ENCODE results near the gene RPS26. TPM values are rescaled to one million over a fixed set of nuclear protein-coding genes. Genes with fewer than 3 reads are reported as not detected.

Gene RPS26
- total and polyA plus RNA-seq, 2 of the 13 experiments (the other 11 are each of a cell fraction or from before 2014, with no cell fraction given), result 150 to 421 TPM

DNA sequence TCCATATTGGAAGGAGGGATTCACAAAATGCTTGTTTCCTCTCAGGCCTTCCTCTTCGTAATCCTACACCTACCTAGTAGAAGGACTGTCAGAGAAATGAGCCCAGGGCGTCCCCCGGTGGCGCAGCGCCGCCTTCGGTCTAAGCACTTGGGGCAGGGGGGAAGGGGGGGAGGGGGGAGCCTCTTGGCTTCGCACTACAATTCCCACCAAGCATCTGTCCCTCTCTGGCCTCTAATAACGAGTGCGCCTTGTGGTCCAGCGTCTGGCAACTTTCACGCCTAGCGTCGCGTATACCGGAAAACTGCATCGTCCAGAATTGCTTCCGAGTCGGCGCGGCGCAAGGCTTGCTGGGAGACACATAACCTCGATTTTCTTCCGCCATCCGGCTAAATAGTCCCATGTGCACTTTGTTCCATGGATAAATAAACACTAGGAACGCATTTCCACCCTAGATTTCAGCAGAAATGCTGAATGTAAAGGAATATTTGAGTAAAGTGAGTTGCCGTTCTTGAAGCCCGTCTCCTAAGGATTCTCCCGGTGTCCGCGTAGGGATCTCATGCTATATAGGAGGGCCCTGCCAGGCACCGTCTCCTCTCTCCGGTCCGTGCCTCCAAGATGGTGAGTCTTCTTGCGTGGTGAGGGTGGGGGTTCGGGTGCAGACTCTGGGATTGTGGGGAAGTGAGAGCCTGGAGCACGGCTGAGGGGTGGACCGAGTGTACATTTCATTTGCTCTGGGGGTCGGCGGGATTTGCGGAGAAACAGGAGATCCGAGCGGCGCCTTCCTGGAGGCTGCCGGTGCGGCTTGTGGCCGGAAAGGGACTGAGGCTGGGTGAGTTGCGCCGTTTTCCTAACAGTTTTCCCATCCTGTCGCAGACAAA lies at the start of gene RPS26 (continued):
- TF ChIP-seq, protein P1, sequence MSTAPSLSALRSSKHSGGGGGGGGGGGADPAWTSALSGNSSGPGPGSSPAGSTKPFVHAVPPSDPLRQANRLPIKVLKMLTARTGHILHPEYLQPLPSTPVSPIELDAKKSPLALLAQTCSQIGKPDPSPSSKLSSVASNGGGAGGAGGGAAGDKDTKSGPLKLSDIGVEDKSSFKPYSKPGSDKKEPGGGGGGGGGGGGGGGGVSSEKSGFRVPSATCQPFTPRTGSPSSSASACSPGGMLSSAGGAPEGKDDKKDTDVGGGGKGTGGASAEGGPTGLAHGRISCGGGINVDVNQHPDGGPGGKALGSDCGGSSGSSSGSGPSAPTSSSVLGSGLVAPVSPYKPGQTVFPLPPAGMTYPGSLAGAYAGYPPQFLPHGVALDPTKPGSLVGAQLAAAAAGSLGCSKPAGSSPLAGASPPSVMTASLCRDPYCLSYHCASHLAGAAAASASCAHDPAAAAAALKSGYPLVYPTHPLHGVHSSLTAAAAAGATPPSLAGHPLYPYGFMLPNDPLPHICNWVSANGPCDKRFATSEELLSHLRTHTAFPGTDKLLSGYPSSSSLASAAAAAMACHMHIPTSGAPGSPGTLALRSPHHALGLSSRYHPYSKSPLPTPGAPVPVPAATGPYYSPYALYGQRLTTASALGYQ (CRISPR knock-in tag; IDR thresholded peaks at IDR 0.05), result peak; percentile 89
- no peak; the same call in 1 of the 2 replicates for TF ChIP-seq NAIF1 (CRISPR knock-in tag; IDR thresholded peaks at IDR 0.05; ENCODE audit: borderline replicate concordance)
- no peak for TF ChIP-seq TCF12 (IDR thresholded peaks at IDR 0.05)
- TF ChIP-seq TCF12 (CRISPR knock-in tag; IDR thresholded peaks at IDR 0.05), result 0 out of 2 replicates have a peak, but pooled peaks have one; percentile 43
- TF ChIP-seq, protein P2, sequence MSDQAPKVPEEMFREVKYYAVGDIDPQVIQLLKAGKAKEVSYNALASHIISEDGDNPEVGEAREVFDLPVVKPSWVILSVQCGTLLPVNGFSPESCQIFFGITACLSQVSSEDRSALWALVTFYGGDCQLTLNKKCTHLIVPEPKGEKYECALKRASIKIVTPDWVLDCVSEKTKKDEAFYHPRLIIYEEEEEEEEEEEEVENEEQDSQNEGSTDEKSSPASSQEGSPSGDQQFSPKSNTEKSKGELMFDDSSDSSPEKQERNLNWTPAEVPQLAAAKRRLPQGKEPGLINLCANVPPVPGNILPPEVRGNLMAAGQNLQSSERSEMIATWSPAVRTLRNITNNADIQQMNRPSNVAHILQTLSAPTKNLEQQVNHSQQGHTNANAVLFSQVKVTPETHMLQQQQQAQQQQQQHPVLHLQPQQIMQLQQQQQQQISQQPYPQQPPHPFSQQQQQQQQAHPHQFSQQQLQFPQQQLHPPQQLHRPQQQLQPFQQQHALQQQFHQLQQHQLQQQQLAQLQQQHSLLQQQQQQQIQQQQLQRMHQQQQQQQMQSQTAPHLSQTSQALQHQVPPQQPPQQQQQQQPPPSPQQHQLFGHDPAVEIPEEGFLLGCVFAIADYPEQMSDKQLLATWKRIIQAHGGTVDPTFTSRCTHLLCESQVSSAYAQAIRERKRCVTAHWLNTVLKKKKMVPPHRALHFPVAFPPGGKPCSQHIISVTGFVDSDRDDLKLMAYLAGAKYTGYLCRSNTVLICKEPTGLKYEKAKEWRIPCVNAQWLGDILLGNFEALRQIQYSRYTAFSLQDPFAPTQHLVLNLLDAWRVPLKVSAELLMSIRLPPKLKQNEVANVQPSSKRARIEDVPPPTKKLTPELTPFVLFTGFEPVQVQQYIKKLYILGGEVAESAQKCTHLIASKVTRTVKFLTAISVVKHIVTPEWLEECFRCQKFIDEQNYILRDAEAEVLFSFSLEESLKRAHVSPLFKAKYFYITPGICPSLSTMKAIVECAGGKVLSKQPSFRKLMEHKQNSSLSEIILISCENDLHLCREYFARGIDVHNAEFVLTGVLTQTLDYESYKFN (CRISPR knock-in tag; conservative IDR thresholded peaks at IDR 0.05), result peak; percentile 61
- TF ChIP-seq HDAC6 (IDR thresholded peaks at IDR 0.05; ENCODE audit: low read depth, low read length), result no peak
- no peak for TF ChIP-seq MAFK (conservative IDR thresholded peaks at IDR 0.05 in 1 of 2, IDR thresholded peaks at IDR 0.05 in 1 of 2; ENCODE audit: low read length in 2 of 2)
- TF ChIP-seq, protein P3, sequence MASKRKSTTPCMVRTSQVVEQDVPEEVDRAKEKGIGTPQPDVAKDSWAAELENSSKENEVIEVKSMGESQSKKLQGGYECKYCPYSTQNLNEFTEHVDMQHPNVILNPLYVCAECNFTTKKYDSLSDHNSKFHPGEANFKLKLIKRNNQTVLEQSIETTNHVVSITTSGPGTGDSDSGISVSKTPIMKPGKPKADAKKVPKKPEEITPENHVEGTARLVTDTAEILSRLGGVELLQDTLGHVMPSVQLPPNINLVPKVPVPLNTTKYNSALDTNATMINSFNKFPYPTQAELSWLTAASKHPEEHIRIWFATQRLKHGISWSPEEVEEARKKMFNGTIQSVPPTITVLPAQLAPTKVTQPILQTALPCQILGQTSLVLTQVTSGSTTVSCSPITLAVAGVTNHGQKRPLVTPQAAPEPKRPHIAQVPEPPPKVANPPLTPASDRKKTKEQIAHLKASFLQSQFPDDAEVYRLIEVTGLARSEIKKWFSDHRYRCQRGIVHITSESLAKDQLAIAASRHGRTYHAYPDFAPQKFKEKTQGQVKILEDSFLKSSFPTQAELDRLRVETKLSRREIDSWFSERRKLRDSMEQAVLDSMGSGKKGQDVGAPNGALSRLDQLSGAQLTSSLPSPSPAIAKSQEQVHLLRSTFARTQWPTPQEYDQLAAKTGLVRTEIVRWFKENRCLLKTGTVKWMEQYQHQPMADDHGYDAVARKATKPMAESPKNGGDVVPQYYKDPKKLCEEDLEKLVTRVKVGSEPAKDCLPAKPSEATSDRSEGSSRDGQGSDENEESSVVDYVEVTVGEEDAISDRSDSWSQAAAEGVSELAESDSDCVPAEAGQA (IDR thresholded peaks at IDR 0.05; ENCODE audit: low read depth), result peak; percentile 89
- TF ChIP-seq, protein P3 (CRISPR knock-in tag; IDR thresholded peaks at IDR 0.05; ENCODE audit: borderline replicate concordance), result peak; percentile 68; the same call in 1 of the 2 replicates
- TF ChIP-seq, protein P4, sequence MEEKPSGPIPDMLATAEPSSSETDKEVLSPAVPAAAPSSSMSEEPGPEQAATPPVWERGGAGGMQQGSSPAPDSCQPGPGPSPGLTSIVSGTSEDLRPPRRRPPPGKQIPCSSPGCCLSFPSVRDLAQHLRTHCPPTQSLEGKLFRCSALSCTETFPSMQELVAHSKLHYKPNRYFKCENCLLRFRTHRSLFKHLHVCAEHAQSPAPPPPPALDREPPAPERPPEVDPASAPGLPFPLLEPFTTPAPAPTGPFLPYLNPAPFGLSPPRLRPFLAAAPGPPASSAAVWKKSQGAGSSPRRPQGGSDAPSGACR (CRISPR knock-in tag; IDR thresholded peaks at IDR 0.05), result no peak
- peak; percentile 84 for TF ChIP-seq CHD2 (IDR thresholded peaks at IDR 0.05; ENCODE audit: low read depth, low read length)
- TF ChIP-seq TP53 (CRISPR knock-in tag; conservative IDR thresholded peaks at IDR 0.05), result 0 out of 2 replicates have a peak, but pooled peaks have one; percentile 91
- TF ChIP-seq RARG (CRISPR knock-in tag; IDR thresholded peaks at IDR 0.05; ENCODE audit: low read depth), result no peak
- 0 out of 2 replicates have a peak, but pooled peaks have one; percentile 11 for TF ChIP-seq ZNF12 (CRISPR knock-in tag; IDR thresholded peaks at IDR 0.05)
